ENCODE results near the gene METTL3.

METTL3 gene

GRCh38 chr14:21526672-21527317, 15.7 kb upstream of the METTL3 start:
- TF ChIP-seq, protein P1, sequence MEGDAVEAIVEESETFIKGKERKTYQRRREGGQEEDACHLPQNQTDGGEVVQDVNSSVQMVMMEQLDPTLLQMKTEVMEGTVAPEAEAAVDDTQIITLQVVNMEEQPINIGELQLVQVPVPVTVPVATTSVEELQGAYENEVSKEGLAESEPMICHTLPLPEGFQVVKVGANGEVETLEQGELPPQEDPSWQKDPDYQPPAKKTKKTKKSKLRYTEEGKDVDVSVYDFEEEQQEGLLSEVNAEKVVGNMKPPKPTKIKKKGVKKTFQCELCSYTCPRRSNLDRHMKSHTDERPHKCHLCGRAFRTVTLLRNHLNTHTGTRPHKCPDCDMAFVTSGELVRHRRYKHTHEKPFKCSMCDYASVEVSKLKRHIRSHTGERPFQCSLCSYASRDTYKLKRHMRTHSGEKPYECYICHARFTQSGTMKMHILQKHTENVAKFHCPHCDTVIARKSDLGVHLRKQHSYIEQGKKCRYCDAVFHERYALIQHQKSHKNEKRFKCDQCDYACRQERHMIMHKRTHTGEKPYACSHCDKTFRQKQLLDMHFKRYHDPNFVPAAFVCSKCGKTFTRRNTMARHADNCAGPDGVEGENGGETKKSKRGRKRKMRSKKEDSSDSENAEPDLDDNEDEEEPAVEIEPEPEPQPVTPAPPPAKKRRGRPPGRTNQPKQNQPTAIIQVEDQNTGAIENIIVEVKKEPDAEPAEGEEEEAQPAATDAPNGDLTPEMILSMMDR (IDR thresholded peaks at IDR 0.05; ENCODE audit: insufficient read depth, low read depth, low read length, missing control alignments) = no peak
- peak overlapping the region; percentile 58 for H3K4me3 ChIP-seq (ENCODE audit: low read depth, low read length)
- no peak for DNase-seq (ENCODE audit: low read depth)

DNA sequence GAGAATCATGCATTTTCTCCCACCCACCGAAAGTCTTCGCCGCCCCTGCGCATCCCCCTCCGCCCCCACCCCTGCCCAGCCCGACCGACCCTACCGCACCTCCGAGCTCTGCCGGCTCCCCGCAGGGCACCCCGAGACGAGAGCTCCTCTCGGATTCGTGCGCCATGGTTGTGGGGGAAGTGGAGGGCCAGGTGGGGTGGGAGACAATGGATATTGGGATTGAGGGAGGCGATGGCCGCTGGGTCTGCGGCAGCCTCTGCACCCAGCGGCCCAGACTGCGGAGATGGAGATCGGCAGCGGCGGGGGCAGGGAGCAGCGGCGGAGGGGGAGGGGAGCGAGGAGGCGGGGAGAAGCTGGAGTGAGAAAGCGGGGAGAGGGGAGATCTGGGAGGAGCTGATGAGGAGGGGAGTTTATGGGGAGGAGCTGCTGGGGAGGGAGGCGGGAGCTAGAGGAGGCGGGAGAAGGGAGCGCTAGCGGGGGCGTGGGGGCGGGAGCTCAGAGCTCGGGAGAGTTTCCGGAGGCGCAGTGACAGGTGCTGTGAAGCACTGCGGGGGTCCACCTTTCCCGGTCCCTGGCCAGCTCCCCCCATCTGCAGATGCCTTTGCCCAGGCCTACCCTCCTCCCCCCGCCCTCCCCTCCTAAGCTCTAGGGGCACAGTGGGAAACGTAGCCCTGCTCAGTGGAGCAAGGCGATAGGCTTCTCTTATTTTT, 15.0 kb upstream of the METTL3 start, which contains the start of gene SALL2:
SALL2 (minus strand) TSS at position 385 of the 710 bp plus-strand sequence; CDS start at position 166, 219 bp downstream.
- H3K4me3 ChIP-seq (ENCODE audit: low read depth, low read length) = peak within 1 kb of the TSS; percentile 58
- TF ChIP-seq, protein P1 (IDR thresholded peaks at IDR 0.05; ENCODE audit: insufficient read depth, low read depth, low read length, missing control alignments) = no peak
- DNase-seq (ENCODE audit: low read depth) = peak; percentile 51

DNA sequence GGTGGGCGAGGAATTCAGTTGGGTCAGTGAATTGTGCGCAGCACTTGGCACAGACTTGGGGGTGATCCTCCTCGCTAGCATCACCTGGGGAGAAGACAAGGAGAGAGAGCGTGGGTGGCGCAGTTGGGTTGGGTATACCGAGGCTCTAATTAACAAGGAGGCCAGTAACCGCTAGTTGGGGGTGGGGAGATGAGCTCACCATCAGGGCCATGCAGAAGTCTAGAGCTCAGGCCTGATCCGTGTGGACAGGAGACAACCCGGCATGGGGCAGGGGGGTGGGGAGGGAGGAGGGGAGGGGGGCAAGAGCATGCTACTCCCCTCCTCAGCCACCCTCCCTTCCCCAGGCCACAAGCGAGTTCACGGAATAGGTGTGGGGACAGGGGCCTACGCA, 14.4 kb upstream of the METTL3 start:
- TF ChIP-seq, protein P1 (IDR thresholded peaks at IDR 0.05; ENCODE audit: insufficient read depth, low read depth, low read length, missing control alignments) = no peak
- no peak for DNase-seq (ENCODE audit: low read depth)
- peak overlapping the region; percentile 58 for H3K4me3 ChIP-seq (ENCODE audit: low read depth, low read length)

DNA sequence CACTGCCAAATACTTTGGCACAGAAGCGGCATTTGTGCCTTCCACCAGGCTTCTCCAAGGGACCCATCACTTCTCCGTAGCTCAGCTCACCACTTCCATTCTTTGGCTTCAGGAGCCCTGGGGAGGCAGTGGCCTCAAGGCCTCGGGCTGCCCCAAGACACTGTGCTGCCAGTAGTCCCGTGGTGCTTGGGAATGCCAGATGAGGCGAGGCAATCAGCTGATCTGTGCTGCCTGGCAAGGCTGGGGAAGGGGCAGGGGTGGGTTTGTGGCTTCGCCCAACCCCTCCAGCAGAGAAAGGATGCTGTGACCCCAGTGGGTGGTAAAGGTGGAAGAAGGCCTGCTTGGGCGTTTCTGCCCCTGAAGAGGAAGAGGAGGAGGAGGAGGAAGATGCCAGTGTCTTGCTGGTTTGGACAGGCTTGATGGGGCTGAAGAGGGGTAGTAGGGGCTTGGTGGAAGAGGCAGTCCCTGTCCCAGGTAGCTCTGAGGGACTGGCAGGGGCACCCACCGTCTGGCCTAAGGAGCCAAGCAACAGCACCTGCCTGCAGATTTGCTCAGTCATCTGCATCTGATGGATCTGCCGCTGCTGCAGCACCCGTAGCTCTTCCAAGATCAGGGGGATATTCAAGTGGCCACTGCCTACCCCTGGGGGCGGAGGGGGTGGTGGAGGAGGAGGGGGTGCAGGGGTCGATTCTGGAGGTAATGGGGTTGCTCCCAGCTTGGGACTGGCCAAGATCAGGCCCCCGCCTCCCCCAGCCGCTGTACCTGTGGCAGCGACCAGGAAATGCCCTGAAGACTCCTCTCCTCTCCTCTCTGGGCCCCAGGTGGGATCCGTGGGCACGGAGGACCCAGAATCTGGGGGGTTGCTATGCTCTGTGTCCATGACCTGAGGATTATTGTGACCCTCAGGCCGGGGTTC, 13.7 kb upstream of the METTL3 start:
- TF ChIP-seq, protein P1 (IDR thresholded peaks at IDR 0.05; ENCODE audit: insufficient read depth, low read depth, low read length, missing control alignments) = no peak
- no peak for DNase-seq (ENCODE audit: low read depth)
- no peak overlapping the region for H3K4me3 ChIP-seq (ENCODE audit: low read depth, low read length)

- DNase-seq (ENCODE audit: low read depth) = no peak
- H3K4me3 ChIP-seq (ENCODE audit: low read depth, low read length) = no peak overlapping the region
- TF ChIP-seq, protein P1 (IDR thresholded peaks at IDR 0.05; ENCODE audit: insufficient read depth, low read depth, low read length, missing control alignments) = no peak
These were observed 12.1 kb upstream of the METTL3 start for GRCh38 chr14:21523203-21523602.

DNA sequence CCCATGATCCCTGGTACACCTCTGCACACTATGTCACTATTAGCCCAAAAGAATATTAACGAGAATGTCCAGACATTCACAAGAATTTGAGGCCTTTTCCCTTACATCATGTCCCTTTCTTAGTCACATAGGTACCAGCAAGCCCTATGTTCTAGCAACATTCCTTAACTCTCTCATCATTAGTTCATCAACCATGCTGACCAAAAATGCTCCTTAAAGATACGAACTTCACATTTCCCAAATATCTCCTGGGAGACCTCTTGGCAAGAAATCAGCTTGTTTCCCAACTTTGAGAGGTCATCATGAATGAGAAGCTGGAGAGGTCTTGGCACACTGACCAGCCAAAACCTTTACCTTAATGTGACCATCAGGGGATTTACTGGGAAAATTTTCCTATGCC, 10.4 kb upstream of the METTL3 start:
- TF ChIP-seq, protein P1 (IDR thresholded peaks at IDR 0.05; ENCODE audit: insufficient read depth, low read depth, low read length, missing control alignments) = no peak
- no peak for DNase-seq (ENCODE audit: low read depth)
- no peak overlapping the region for H3K4me3 ChIP-seq (ENCODE audit: low read depth, low read length)
